Fibroblast of lung (primary cell): Measurements from ENCODE around the gene CRTC1.

Experiments
- EZH2 ChIP-seq: IDR thresholded peaks from 2 replicates; pipeline ENCODE4 v1.5.1; 2012; ENCODE audit warnings: low read length, control low read depth, mild to moderate bottlenecking; ENCODE audit errors: missing control alignments
- TF ChIP-seq, protein P1 (sequence below), 2 donors: IDR thresholded peaks in 1 of 2; conservative IDR thresholded peaks in 1 of 2; 1 replicate in 1 of 2; 2 replicates in 1 of 2; pipeline ENCODE4 v1.5.1; 2011 to 2012; ENCODE audit warnings: low read length in 2 of 2, control low read depth in 1 of 2, inconsistent platforms in 1 of 2, low read depth in 1 of 2, mild to moderate bottlenecking in 1 of 2

DNA sequence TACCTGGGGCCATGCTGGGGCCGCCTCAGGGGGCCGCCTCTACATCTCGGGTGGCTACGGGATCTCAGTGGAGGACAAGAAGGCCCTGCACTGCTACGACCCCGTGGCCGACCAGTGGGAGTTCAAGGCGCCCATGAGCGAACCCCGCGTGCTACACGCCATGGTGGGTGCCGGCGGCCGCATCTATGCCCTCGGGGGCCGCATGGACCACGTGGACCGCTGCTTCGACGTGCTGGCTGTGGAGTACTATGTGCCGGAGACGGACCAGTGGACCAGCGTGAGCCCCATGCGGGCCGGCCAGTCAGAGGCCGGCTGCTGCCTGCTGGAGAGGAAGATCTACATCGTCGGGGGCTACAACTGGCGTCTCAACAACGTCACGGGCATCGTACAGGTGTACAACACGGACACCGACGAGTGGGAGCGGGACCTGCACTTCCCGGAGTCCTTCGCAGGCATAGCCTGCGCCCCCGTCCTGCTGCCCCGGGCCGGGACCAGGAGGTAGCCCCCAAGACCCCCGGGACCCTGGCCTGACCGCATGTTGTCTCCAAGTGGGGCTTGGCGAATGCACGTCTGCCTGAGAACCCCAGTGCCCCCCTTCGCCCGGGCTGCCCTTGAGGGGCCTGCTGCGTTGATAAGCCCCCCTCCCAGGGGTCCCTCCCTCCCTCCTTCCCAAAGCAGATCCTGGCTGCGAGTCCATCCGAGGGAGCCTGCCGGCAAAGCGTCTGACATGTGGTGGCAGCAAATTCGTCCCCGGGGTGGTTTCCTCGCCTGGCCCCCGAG, 14.5 kb upstream of the CRTC1 start:
- no peak for TF ChIP-seq EZH2
- TF ChIP-seq, protein P1, sequence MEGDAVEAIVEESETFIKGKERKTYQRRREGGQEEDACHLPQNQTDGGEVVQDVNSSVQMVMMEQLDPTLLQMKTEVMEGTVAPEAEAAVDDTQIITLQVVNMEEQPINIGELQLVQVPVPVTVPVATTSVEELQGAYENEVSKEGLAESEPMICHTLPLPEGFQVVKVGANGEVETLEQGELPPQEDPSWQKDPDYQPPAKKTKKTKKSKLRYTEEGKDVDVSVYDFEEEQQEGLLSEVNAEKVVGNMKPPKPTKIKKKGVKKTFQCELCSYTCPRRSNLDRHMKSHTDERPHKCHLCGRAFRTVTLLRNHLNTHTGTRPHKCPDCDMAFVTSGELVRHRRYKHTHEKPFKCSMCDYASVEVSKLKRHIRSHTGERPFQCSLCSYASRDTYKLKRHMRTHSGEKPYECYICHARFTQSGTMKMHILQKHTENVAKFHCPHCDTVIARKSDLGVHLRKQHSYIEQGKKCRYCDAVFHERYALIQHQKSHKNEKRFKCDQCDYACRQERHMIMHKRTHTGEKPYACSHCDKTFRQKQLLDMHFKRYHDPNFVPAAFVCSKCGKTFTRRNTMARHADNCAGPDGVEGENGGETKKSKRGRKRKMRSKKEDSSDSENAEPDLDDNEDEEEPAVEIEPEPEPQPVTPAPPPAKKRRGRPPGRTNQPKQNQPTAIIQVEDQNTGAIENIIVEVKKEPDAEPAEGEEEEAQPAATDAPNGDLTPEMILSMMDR (conservative IDR thresholded peaks at IDR 0.05 in 1 of 2, IDR thresholded peaks at IDR 0.05 in 1 of 2; ENCODE audit: low read depth in 1 of 2, low read length in 2 of 2): no peak
